ENCODE measurements around the gene NCOA4. TPM values are rescaled to one million over a fixed set of nuclear protein-coding genes. Genes with fewer than 3 reads are reported as not detected.

The NCOA4 gene
- total RNA-seq, 1 experiment from 2014 or later = 50.6 TPM

- no TSS peak for BruUV-seq (replicated peaks)
- TF ChIP-seq, protein P1, sequence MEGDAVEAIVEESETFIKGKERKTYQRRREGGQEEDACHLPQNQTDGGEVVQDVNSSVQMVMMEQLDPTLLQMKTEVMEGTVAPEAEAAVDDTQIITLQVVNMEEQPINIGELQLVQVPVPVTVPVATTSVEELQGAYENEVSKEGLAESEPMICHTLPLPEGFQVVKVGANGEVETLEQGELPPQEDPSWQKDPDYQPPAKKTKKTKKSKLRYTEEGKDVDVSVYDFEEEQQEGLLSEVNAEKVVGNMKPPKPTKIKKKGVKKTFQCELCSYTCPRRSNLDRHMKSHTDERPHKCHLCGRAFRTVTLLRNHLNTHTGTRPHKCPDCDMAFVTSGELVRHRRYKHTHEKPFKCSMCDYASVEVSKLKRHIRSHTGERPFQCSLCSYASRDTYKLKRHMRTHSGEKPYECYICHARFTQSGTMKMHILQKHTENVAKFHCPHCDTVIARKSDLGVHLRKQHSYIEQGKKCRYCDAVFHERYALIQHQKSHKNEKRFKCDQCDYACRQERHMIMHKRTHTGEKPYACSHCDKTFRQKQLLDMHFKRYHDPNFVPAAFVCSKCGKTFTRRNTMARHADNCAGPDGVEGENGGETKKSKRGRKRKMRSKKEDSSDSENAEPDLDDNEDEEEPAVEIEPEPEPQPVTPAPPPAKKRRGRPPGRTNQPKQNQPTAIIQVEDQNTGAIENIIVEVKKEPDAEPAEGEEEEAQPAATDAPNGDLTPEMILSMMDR (conservative IDR thresholded peaks at IDR 0.05; ENCODE audit: low read depth, low read length) = no peak
- TF ChIP-seq EZH2 (IDR thresholded peaks at IDR 0.05; ENCODE audit: borderline replicate concordance, low read depth, low read length, poor library complexity, severe bottlenecking) = no peak
- Histone ChIP-seq H3K27ac (ENCODE audit: low read depth, low read length, poor library complexity, severe bottlenecking) (no peak overlapping the region), H3K36me3 (ENCODE audit: insufficient read depth, low read length, poor library complexity, severe bottlenecking) (peaks cover 4% of the 10 kb centered on the region), H3K27me3 (replicated peaks; ENCODE audit: insufficient read depth, low read depth, low read length, poor library complexity) (no peaks in the 10 kb centered on the region), H3K4me1 (ENCODE audit: insufficient read depth, low read length, poor library complexity, severe bottlenecking) (peaks cover 4% of the 10 kb centered on the region), H3K9me3 (ENCODE audit: low read depth, low read length, poor library complexity, severe bottlenecking) (no peaks in the 10 kb centered on the region), H3K4me3 (ENCODE audit: low read depth, low read length, poor library complexity, severe bottlenecking) (no peak overlapping the region)
- ChIA-PET POLR2A (ENCODE audit: low non-redundant PET) (no interaction called here), CTCF (no interaction called here)
- no peak for DNase-seq (ENCODE audit: low spot score)
- intact Hi-C loops (cut with micrococcal nuclease; ENCODE audit: unreplicated experiment) = loop anchor here (10.0 kb wide), 2 partner anchors 555 to 785 kb away; no protein-coding TSS in a partner anchor
These were observed 10.7 kb downstream of the NCOA4 start for GRCh38 chr10:46019569-46020343.

DNA sequence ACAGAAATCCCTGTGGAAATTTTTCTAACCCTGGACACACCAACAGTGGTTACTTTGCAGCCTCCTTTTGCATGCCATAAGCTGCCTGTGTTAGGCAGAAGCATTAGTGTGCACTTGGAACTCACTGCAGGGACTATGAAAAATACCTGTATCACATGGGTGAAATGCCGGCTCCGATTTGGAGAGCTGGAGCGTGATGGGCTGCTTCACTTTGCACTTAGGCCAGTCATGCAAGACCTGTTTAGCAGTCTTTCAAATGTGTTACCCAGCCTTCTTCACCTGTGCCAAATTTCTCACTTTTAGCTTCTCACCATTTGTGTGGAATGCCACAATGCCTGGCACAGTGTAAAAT is 11.3 kb downstream of the NCOA4 start:
- TF ChIP-seq, protein P1 (conservative IDR thresholded peaks at IDR 0.05; ENCODE audit: low read depth, low read length) = no peak
- no peak for TF ChIP-seq EZH2 (IDR thresholded peaks at IDR 0.05; ENCODE audit: borderline replicate concordance, low read depth, low read length, poor library complexity, severe bottlenecking)
- intact Hi-C loops (cut with micrococcal nuclease; ENCODE audit: unreplicated experiment) = no loop called here
- Histone ChIP-seq H3K36me3 (ENCODE audit: insufficient read depth, low read length, poor library complexity, severe bottlenecking) (peaks cover 6% of the 10 kb centered on the region), H3K27me3 (replicated peaks; ENCODE audit: insufficient read depth, low read depth, low read length, poor library complexity) (no peaks in the 10 kb centered on the region), H3K9me3 (ENCODE audit: low read depth, low read length, poor library complexity, severe bottlenecking) (no peaks in the 10 kb centered on the region), H3K4me1 (ENCODE audit: insufficient read depth, low read length, poor library complexity, severe bottlenecking) (peaks cover 4% of the 10 kb centered on the region), H3K4me3 (ENCODE audit: low read depth, low read length, poor library complexity, severe bottlenecking) (no peak overlapping the region), H3K27ac (ENCODE audit: low read depth, low read length, poor library complexity, severe bottlenecking) (no peak overlapping the region)
- DNase-seq (ENCODE audit: low spot score) = no peak
- CTCF ChIA-PET = no interaction called here
- no TSS peak for BruUV-seq (replicated peaks)
- POLR2A ChIA-PET (ENCODE audit: low non-redundant PET) = no interaction called here

DNA sequence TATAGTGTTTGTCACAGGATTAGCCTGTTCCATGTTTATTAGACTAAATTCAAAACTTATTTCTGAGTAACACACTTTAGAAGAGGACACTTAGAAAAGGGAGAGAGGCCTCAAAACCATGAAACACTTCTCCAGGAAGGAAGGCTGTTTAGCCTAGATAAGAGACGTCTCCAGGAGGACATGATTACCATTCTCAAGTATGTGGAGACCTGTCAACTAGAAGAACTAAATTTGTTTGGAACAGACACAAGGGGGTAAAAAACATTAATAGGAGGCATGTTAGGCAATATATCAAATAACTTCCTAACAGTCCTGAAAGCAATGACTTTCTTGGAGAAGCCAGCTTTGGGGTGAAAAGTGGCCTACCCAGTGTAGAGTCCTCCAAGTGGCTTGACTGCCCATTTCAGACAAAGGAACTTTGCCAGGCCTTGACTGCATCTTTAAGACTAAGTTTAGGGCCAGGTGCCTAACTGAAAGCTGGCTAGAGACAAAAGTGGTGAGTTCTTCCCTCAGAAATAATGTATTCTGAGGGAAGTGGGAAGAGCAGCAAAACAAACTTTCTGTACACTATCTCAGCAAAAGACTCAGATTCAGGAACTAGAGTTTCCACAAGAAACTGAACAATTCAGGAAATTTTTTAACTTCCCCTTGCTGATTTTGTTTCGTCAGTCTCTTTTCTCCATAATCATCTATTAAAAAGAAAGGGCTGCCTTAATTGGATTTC is 11.8 kb downstream of the NCOA4 start:
- ChIA-PET POLR2A (ENCODE audit: low non-redundant PET) (no interaction called here), CTCF (no interaction called here)
- DNase-seq (ENCODE audit: low spot score) = no peak
- Histone ChIP-seq H3K27ac (ENCODE audit: low read depth, low read length, poor library complexity, severe bottlenecking) (no peak overlapping the region), H3K27me3 (replicated peaks; ENCODE audit: insufficient read depth, low read depth, low read length, poor library complexity) (no peaks in the 10 kb centered on the region), H3K4me3 (ENCODE audit: low read depth, low read length, poor library complexity, severe bottlenecking) (no peak overlapping the region), H3K36me3 (ENCODE audit: insufficient read depth, low read length, poor library complexity, severe bottlenecking) (peaks cover 8% of the 10 kb centered on the region), H3K9me3 (ENCODE audit: low read depth, low read length, poor library complexity, severe bottlenecking) (no peaks in the 10 kb centered on the region), H3K4me1 (ENCODE audit: insufficient read depth, low read length, poor library complexity, severe bottlenecking) (peaks cover 3% of the 10 kb centered on the region)
- no peak for TF ChIP-seq EZH2 (IDR thresholded peaks at IDR 0.05; ENCODE audit: borderline replicate concordance, low read depth, low read length, poor library complexity, severe bottlenecking)
- intact Hi-C loops (cut with micrococcal nuclease; ENCODE audit: unreplicated experiment) = no loop called here
- no TSS peak for BruUV-seq (replicated peaks)
